ENCODE data around the gene LCN2. TPM values are rescaled to one million over a fixed set of nuclear protein-coding genes. Genes with fewer than 3 reads are reported as not detected.

LCN2 gene
- total and polyA plus RNA-seq, 2 experiments from 2014 or later, result not detected

DNA sequence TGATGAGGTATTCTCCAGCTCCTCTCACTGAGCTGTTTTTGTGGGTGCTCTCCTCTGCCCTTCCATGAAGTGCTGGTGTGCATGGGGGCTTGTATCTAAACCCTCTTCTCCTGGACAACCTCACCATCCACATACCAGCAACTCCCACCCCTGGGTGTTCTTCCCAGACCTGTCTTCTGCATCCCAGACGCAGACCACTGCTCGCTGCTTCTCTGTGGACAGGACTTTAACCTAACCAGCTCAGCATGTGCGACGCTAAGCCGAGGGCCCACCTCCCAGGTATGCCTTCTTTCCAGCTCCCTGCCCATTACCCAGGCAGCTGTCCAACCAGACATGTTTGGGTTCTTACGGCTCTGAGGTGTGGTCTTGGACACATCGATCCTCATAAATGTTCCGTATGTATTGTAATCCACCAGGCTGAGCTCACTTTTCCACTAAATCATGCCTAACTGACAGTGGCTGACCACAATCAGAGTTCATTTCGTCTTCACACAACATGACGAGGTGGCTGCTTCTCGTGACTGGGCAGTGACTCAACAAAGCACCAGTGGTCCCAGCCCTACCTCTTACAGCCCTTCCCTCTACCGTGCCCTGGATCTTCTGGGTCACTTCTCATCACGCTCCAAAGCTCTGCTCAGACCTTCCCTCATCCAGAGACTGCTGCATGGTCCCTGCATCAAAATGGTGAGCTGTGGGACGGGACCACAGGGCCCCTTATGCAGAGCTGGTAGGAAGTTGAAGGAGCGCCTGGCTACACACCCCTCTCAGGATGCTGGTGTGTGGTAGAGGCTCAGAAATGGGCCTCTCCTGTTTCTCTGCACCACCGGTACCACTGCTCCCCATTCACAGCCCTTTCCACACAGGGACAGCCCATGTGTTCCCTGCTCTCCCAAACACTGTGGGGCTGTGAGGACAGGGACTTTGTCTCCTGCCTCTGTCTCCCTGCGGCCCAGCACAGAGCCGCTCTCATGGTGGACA, 12.1 kb upstream of the LCN2 start:
- H2AFZ ChIP-seq, result no peak overlapping the region
- H3K27me3 ChIP-seq (replicated peaks; ENCODE audit: insufficient read depth), result no peaks in the 10 kb centered on the region
- no peaks in the 10 kb centered on the region for H3K36me3 ChIP-seq (ENCODE audit: low read depth)
- no peak overlapping the region for H3K4me2 ChIP-seq (ENCODE audit: unreplicated experiment)
- no peaks in the 10 kb centered on the region for H4K20me1 ChIP-seq (ENCODE audit: insufficient read depth)
- H3F3A ChIP-seq (ENCODE audit: insufficient read depth), result no peaks in the 10 kb centered on the region
- TF ChIP-seq EZH2 (IDR thresholded peaks at IDR 0.05; ENCODE audit: insufficient read depth, poor library complexity, severe bottlenecking), result no peak
- TF ChIP-seq EZH2phosphoT487 (IDR thresholded peaks at IDR 0.05; ENCODE audit: insufficient read depth, low read depth), result no peak
- WGBS, 2 experiments (ENCODE audit: low coverage in 1 of 2, low lambda C conversion rate in 2 of 2, missing lambda C conversion rate in 2 of 2), result 75 to 76% methylated on average over 18 of the region's 18 CpGs
- DNase-seq, result peak; percentile 53
- H3K4me3 ChIP-seq, result no peak overlapping the region
- no peak overlapping the region for H3K9ac ChIP-seq
- no peak overlapping the region for H3K27ac ChIP-seq
- no peaks in the 10 kb centered on the region for H3K9me2 ChIP-seq (ENCODE audit: insufficient read depth)
- no peaks in the 10 kb centered on the region for H3K9me3 ChIP-seq (ENCODE audit: low read depth)
- H3K4me1 ChIP-seq (ENCODE audit: insufficient read depth), result no peaks in the 10 kb centered on the region
- H3K79me2 ChIP-seq (ENCODE audit: insufficient read depth), result no peaks in the 10 kb centered on the region
- in situ Hi-C loops (cut with MboI), result no loop called here

- WGBS, 2 experiments (ENCODE audit: low coverage in 1 of 2, low lambda C conversion rate in 2 of 2, missing lambda C conversion rate in 2 of 2), result 60 to 67% methylated on average over 3 of the region's 3 CpGs
- Histone ChIP-seq H3K9me3 (ENCODE audit: low read depth) (no peaks in the 10 kb centered on the region), H4K20me1 (ENCODE audit: insufficient read depth) (no peaks in the 10 kb centered on the region), H3K9ac (no peak overlapping the region), H2AFZ (no peak overlapping the region), H3K4me2 (ENCODE audit: unreplicated experiment) (no peak overlapping the region), H3K4me3 (no peak overlapping the region), H3K27me3 (replicated peaks; ENCODE audit: insufficient read depth) (no peaks in the 10 kb centered on the region), H3K9me2 (ENCODE audit: insufficient read depth) (no peaks in the 10 kb centered on the region), H3K79me2 (ENCODE audit: insufficient read depth) (no peaks in the 10 kb centered on the region), H3K27ac (no peak overlapping the region), H3F3A (ENCODE audit: insufficient read depth) (no peaks in the 10 kb centered on the region), H3K36me3 (ENCODE audit: low read depth) (no peaks in the 10 kb centered on the region), H3K4me1 (ENCODE audit: insufficient read depth) (no peaks in the 10 kb centered on the region)
- DNase-seq, result no peak
- no peak for TF ChIP-seq EZH2phosphoT487 (IDR thresholded peaks at IDR 0.05; ENCODE audit: insufficient read depth, low read depth)
- no peak for TF ChIP-seq EZH2 (IDR thresholded peaks at IDR 0.05; ENCODE audit: insufficient read depth, poor library complexity, severe bottlenecking)
- in situ Hi-C loops (cut with MboI), result no loop called here
Measured at GRCh38 chr9:128138001-128138400, 11.3 kb upstream of the LCN2 start.

- 0 out of 2 replicates have a peak, but pooled peaks cover 3% of the 10 kb centered on the region for H3K4me1 ChIP-seq (ENCODE audit: insufficient read depth)
- H2AFZ ChIP-seq, result no peak overlapping the region
- H3K27ac ChIP-seq, result no peak overlapping the region
- no peaks in the 10 kb centered on the region for H3K36me3 ChIP-seq (ENCODE audit: low read depth)
- in situ Hi-C loops (cut with MboI), result no loop called here
- no peak overlapping the region for H3K9ac ChIP-seq
- no peak overlapping the region for H3K4me3 ChIP-seq
- no peaks in the 10 kb centered on the region for H3F3A ChIP-seq (ENCODE audit: insufficient read depth)
- no peaks in the 10 kb centered on the region for H3K9me3 ChIP-seq (ENCODE audit: low read depth)
- H3K27me3 ChIP-seq (replicated peaks; ENCODE audit: insufficient read depth), result no peaks in the 10 kb centered on the region
- no peak overlapping the region for H3K4me2 ChIP-seq (ENCODE audit: unreplicated experiment)
- H3K79me2 ChIP-seq (ENCODE audit: insufficient read depth), result no peaks in the 10 kb centered on the region
- 12 to 59% methylated on average over 1 to 7 of the region's 16 CpGs for WGBS, 2 experiments (ENCODE audit: low coverage in 1 of 2, low lambda C conversion rate in 2 of 2, missing lambda C conversion rate in 2 of 2)
- TF ChIP-seq EZH2 (IDR thresholded peaks at IDR 0.05; ENCODE audit: insufficient read depth, poor library complexity, severe bottlenecking) (no peak), EZH2phosphoT487 (IDR thresholded peaks at IDR 0.05; ENCODE audit: insufficient read depth, low read depth) (no peak)
- no peak for DNase-seq
- no peaks in the 10 kb centered on the region for H3K9me2 ChIP-seq (ENCODE audit: insufficient read depth)
- no peaks in the 10 kb centered on the region for H4K20me1 ChIP-seq (ENCODE audit: insufficient read depth)
Measured at GRCh38 chr9:128139621-128140020, 9.6 kb upstream of the LCN2 start.

DNA sequence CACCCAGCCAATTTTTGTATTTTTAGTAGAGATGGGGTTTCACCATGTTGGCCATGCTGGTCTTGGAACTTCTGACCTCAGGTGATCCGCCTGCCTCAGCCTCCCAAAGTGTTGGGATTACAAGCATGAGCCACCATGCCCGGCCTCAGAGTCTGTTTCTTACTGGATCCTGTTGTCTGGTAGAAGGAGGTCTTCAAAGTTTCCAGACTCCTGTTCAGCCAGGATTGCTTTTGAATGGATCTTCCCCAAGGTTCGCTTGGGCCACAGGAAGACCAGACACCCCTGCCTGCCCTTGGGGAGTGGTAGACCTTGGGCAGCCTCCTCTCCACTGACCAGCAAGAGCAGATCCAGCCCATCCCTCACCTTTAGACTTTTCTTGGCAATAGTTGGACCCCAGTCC, 7.6 kb upstream of the LCN2 start:
- no peaks in the 10 kb centered on the region for H3F3A ChIP-seq (ENCODE audit: insufficient read depth)
- H3K9me2 ChIP-seq (ENCODE audit: insufficient read depth), result no peaks in the 10 kb centered on the region
- no peak overlapping the region for H2AFZ ChIP-seq
- H3K4me2 ChIP-seq (ENCODE audit: unreplicated experiment), result no peak overlapping the region
- no peak for DNase-seq
- H3K27me3 ChIP-seq (replicated peaks; ENCODE audit: insufficient read depth), result no peaks in the 10 kb centered on the region
- in situ Hi-C loops (cut with MboI), result no loop called here
- H3K4me1 ChIP-seq (ENCODE audit: insufficient read depth), result 0 out of 2 replicates have a peak, but pooled peaks cover 3% of the 10 kb centered on the region
- H3K9ac ChIP-seq, result no peak overlapping the region
- no peak overlapping the region for H3K4me3 ChIP-seq
- H3K79me2 ChIP-seq (ENCODE audit: insufficient read depth), result no peaks in the 10 kb centered on the region
- 88 to 90% methylated on average over 3 of the region's 3 CpGs for WGBS, 2 experiments (ENCODE audit: low coverage in 1 of 2, low lambda C conversion rate in 2 of 2, missing lambda C conversion rate in 2 of 2)
- H4K20me1 ChIP-seq (ENCODE audit: insufficient read depth), result no peaks in the 10 kb centered on the region
- no peak overlapping the region for H3K27ac ChIP-seq
- no peaks in the 10 kb centered on the region for H3K36me3 ChIP-seq (ENCODE audit: low read depth)
- H3K9me3 ChIP-seq (ENCODE audit: low read depth), result no peaks in the 10 kb centered on the region
- TF ChIP-seq EZH2phosphoT487 (IDR thresholded peaks at IDR 0.05; ENCODE audit: insufficient read depth, low read depth) (no peak), EZH2 (IDR thresholded peaks at IDR 0.05; ENCODE audit: insufficient read depth, poor library complexity, severe bottlenecking) (no peak)

All from GM23248 (cell line).